A549 (cell line): ENCODE measurements around the gene TPST1. TPM values are rescaled to one million over a fixed set of nuclear protein-coding genes. Genes with fewer than 3 reads are reported as not detected.

ENCODE experiments used
- ATAC-seq, 2 experiments: fragments of 200-7000 bp in 1 of 2; fragments of >200 bp in 1 of 2; cut with Nextera tagmentation in 1 of 2; cut with Tn5 transposase in 1 of 2; 3 replicates each; pipeline versions ENCODE4 v1.8.0 to v1.9.1; 2018 to 2020; ENCODE audit warnings: mild to moderate bottlenecking in 1 of 2, moderate library complexity in 1 of 2
- CTCF ChIA-PET: fragments of 300-600 bp; sonication (Branson Sonifier 250); formaldehyde crosslinking; extraction: SDS; loops from one replicate; lab custom pipeline; 2021; ENCODE audit warnings: antibody characterized with exemption, inconsistent platforms; lab: Yijun Ruan, JAX
- POLR2A ChIA-PET: fragments of 350-600 bp; formaldehyde crosslinking; extraction: SDS; loops from one replicate; lab custom pipeline; 2021; ENCODE audit warnings: antibody characterized with exemption, inconsistent platforms; lab: Yijun Ruan, JAX
- DNase-seq, 2 experiments: peaks; one replicate each; pipeline versions ENCODE4 v3.0.0 to v3.0.0-alpha.2; 2011 to 2016; ENCODE audit warnings: low read depth in 1 of 2, low spot score in 1 of 2
- FAIRE-seq: peaks from 2 replicates; lab custom pipeline; 2011; peaks lifted over from hg19 to GRCh38; lab: Jason Lieb, UNC
- H3K27ac ChIP-seq, 2 experiments: fragments of >200 bp; sonication (Bioruptor Twin); formaldehyde crosslinking; 3 replicates each; pipeline ENCODE4 v1.5.1; 2016 to 2017
- H3K4me1 ChIP-seq: fragments of >200 bp; sonication (Bioruptor Twin); formaldehyde crosslinking; 3 replicates; pipeline ENCODE4 v1.6.1; 2016
- H3K4me2 ChIP-seq: fragments of >200 bp; sonication (Bioruptor Twin); formaldehyde crosslinking; 3 replicates; pipeline ENCODE4 v1.6.1; 2016
- H3K4me3 ChIP-seq: fragments of >200 bp; sonication (Bioruptor Twin); formaldehyde crosslinking; 3 replicates; pipeline ENCODE4 v1.5.1; 2016
- H3K9me3 ChIP-seq: fragments of >200 bp; sonication (Bioruptor Twin); formaldehyde crosslinking; 3 replicates; pipeline ENCODE4 v1.6.1; 2016
- EHF ChIP-seq: fragments of 250-450 bp; sonication (Bioruptor Pico); IDR thresholded peaks from 2 replicates; pipeline ENCODE4 v1.5.0; 2020; ENCODE audit warnings: mild to moderate bottlenecking
- EP300 ChIP-seq, 2 experiments: fragments of >200 bp; sonication (Bioruptor Twin); formaldehyde crosslinking; IDR thresholded peaks; 2 replicates in 1 of 2; 3 replicates in 1 of 2; pipeline ENCODE4 v1.6.1; 2016 to 2017
- ESRRA ChIP-seq: fragments of 150-350 bp; IDR thresholded peaks from 2 replicates; pipeline ENCODE4 v1.6.1; 2014; ENCODE audit warnings: mild to moderate bottlenecking, low read length, borderline replicate concordance
- HOXB13 ChIP-seq: fragments of 250-450 bp; sonication (Bioruptor Pico); IDR thresholded peaks from 2 replicates; pipeline ENCODE4 v1.5.0; 2020; ENCODE audit warnings: low read depth, mild to moderate bottlenecking, moderate library complexity
- HOXB5 ChIP-seq: fragments of 250-450 bp; sonication (Bioruptor Pico); IDR thresholded peaks from 2 replicates; pipeline ENCODE4 v1.5.0; 2020; ENCODE audit warnings: mild to moderate bottlenecking, moderate library complexity
- MAX ChIP-seq: IDR thresholded peaks from 2 replicates; pipeline ENCODE4 v1.6.1; 2012
- NR3C1 ChIP-seq: fragments of >200 bp; sonication (Bioruptor Twin); formaldehyde crosslinking; IDR thresholded peaks from 3 replicates; pipeline ENCODE4 v1.6.1; 2017
- PBX3 ChIP-seq: IDR thresholded peaks from 2 replicates; pipeline ENCODE4 v1.6.1; 2012
- PHF8 ChIP-seq: fragments of 200-600 bp; sonication (generic); IDR thresholded peaks from 2 replicates; pipeline ENCODE4 v1.6.1; 2016; ENCODE audit warnings: low read depth, mild to moderate bottlenecking, antibody characterized with exemption, moderate library complexity, borderline replicate concordance
- RNF2 ChIP-seq: fragments of 200-600 bp; sonication (generic); IDR thresholded peaks from 2 replicates; pipeline ENCODE4 v1.6.1; 2016; ENCODE audit warnings: low read depth, mild to moderate bottlenecking, antibody characterized with exemption, moderate library complexity, borderline replicate concordance
- TP53 ChIP-seq: fragments of 250-450 bp; sonication (Bioruptor Pico); IDR thresholded peaks from 2 replicates; pipeline ENCODE4 v1.5.0; 2021; ENCODE audit warnings: mild to moderate bottlenecking, moderate library complexity
- ZNF302 ChIP-seq: fragments of 250-450 bp; sonication (Bioruptor Pico); IDR thresholded peaks from 2 replicates; pipeline ENCODE4 v1.9.0; 2021; ENCODE audit warnings: inconsistent platforms, mild to moderate bottlenecking, moderate library complexity
- ZSCAN20 ChIP-seq: fragments of 250-450 bp; sonication (Bioruptor Pico); IDR thresholded peaks from 2 replicates; pipeline ENCODE4 v1.8.0; 2022; ENCODE audit warnings: mild to moderate bottlenecking, moderate library complexity
- WGBS: methylation state at CpG from one replicate; pipeline ENCODE4 v1.1.6; 2017; ENCODE audit errors: missing lambda C conversion rate; 5-methylcytosine and 5-hydroxymethylcytosine counted together
- polyA plus RNA-seq, 4 experiments: library from polyadenylated mRNA; depleted of rRNA in 3 of 4; stranded (reverse); fragments of >200 nt; fragmentation: RNase III in 1 of 4; extraction: RNeasy Plus Mini Kit Qiagen cat#74134 plus additional on column Dnase treatment in 1 of 4; gene quantifications; 2 replicates in 3 of 4; 3 replicates in 1 of 4; pipeline ENCODE4 v1.2.3, GENCODE V29; 2011 to 2017
- TF ChIP-seq, protein P1 (sequence below): fragments of 150-350 bp; IDR thresholded peaks from 2 replicates; pipeline ENCODE4 v1.6.1; 2014; ENCODE audit warnings: low read depth, mild to moderate bottlenecking, low read length
- TF ChIP-seq, protein P2 (sequence below): fragments of >200 bp; sonication (Bioruptor Twin); formaldehyde crosslinking; IDR thresholded peaks from 3 replicates; pipeline ENCODE4 v1.5.1; 2016
- TF ChIP-seq, protein P3 (sequence below): fragments of 250-450 bp; sonication (Bioruptor Pico); IDR thresholded peaks from 2 replicates; pipeline ENCODE4 v1.5.0; 2020; ENCODE audit warnings: low read depth, mild to moderate bottlenecking, moderate library complexity

The TPST1 gene
- polyA plus RNA-seq, 2 of the 4 experiments (the other 2 are of a cell fraction), result 14.6 to 20.4 TPM

DNA sequence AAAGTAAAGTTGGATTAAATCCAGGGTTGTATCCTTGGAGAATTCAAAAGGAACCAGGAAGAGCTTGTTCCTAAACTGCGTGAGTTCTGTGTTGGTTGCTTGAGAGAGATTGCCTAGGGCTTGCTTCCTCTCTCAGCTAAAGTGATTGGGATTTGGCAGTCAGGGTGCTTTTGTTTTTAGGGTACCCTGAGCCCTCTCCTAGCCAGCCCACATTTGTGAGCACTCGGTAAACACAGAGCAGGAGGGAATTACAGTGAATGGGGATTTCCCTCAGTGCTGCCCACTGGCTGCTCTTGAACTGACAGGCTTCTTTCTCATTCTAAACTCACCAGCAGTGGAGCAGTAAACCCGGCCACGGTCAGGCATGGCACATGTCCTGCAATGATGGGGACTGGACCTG, 146.9 kb downstream of the TPST1 start:
- ATAC-seq, result peak; percentile 66 to 70; a peak in 4 of 6 replicates

DNA sequence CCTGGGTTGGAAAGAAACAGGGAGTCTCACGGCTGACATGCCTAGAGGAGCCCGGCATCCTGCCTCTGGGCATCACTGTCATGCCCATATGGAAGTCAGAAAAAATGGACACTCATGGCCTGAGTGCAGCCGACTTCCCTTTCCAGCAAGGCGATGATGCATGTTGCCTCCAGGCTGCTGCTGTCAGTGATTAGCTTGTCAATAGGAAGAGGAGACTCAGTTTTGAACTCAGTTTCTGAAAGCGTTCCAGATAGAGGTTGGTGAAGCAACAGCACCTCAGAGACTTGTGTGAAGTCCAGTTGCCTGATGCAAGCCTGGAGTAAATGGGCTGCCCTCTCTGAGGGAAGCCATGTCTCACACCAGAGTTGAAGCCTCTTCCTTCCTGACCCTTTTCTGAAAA, 148.4 kb downstream of the TPST1 start:
- 0 out of 3 replicates have a peak, but pooled peaks cover 3% of the 10 kb centered on the region for H3K4me1 ChIP-seq
- FAIRE-seq, result no peak
- no peak for ATAC-seq
- no peak overlapping the region for H3K4me3 ChIP-seq
- ChIA-PET CTCF (interaction anchor here (0.8 to 1.1 kb wide), 2 partner anchors 10 to 149 kb away, joined by 3 read pairs; no protein-coding TSS in a partner anchor), POLR2A (no interaction called here)
- TF ChIP-seq PHF8 (no peak), HOXB13 (CRISPR knock-in tag) (no peak), HOXB5 (CRISPR knock-in tag) (no peak), PBX3 (no peak), ZNF302 (CRISPR knock-in tag) (no peak), EHF (CRISPR knock-in tag) (no peak), MAX (no peak)
- TF ChIP-seq, protein P1, sequence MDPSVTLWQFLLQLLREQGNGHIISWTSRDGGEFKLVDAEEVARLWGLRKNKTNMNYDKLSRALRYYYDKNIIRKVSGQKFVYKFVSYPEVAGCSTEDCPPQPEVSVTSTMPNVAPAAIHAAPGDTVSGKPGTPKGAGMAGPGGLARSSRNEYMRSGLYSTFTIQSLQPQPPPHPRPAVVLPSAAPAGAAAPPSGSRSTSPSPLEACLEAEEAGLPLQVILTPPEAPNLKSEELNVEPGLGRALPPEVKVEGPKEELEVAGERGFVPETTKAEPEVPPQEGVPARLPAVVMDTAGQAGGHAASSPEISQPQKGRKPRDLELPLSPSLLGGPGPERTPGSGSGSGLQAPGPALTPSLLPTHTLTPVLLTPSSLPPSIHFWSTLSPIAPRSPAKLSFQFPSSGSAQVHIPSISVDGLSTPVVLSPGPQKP, result no peak
- TF ChIP-seq, protein P2, sequence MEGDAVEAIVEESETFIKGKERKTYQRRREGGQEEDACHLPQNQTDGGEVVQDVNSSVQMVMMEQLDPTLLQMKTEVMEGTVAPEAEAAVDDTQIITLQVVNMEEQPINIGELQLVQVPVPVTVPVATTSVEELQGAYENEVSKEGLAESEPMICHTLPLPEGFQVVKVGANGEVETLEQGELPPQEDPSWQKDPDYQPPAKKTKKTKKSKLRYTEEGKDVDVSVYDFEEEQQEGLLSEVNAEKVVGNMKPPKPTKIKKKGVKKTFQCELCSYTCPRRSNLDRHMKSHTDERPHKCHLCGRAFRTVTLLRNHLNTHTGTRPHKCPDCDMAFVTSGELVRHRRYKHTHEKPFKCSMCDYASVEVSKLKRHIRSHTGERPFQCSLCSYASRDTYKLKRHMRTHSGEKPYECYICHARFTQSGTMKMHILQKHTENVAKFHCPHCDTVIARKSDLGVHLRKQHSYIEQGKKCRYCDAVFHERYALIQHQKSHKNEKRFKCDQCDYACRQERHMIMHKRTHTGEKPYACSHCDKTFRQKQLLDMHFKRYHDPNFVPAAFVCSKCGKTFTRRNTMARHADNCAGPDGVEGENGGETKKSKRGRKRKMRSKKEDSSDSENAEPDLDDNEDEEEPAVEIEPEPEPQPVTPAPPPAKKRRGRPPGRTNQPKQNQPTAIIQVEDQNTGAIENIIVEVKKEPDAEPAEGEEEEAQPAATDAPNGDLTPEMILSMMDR, result no peak
- no peak for DNase-seq
- WGBS, result 91% methylated on average over 5 of the region's 5 CpGs
- H3K27ac ChIP-seq, result no peak overlapping the region
- H3K4me2 ChIP-seq, result no peak overlapping the region
- H3K9me3 ChIP-seq, result no peaks in the 10 kb centered on the region

More for the DNA sequence above, 146.9 kb downstream of the TPST1 start:
- Histone ChIP-seq H3K4me1 (0 out of 3 replicates have a peak, but pooled peaks cover 3% of the 10 kb centered on the region), H3K4me3 (no peak overlapping the region), H3K9me3 (no peaks in the 10 kb centered on the region; the same call in 2 of the 3 replicates), H3K4me2 (peak overlapping the region; percentile 11; the same call in 1 of the 3 replicates), H3K27ac (peak overlapping the region in 1 of 2 experiments; percentile 51; a peak in 1 of 6 replicates)
- FAIRE-seq (no peak), DNase-seq (no peak)
- ChIA-PET CTCF (interaction anchor here (1.1 kb wide), 1 partner anchor 113 kb away, joined by 3 read pairs; no protein-coding TSS in a partner anchor), POLR2A (no interaction called here)
- no peak for TF ChIP-seq EHF (CRISPR knock-in tag)
- WGBS, result 28% methylated on average over 4 of the region's 4 CpGs

DNA sequence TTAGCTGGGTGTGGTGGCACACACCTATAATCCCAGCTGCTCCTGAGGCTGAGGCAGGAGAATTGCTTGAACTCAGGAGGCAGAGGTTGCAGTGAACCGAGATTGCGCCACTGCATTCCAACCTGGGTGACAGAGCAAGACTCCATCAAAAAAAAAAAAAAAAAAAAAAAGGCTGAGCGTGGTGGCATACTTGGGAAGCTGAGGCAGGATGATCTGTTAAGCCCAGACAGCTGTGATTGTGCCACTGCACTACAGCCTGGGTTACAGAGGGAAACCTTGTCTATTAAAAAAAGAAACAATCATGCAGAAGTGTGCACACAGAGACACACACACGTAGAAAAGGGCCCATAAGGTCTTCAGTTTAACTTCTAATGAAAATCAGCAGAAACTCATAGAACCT, 150.6 kb downstream of the TPST1 start:
- ChIA-PET CTCF (interaction anchor here (0.6 to 0.7 kb wide), 2 partner anchors 282 to 617 kb away, joined by 3 to 4 read pairs; no protein-coding TSS in a partner anchor), POLR2A (no interaction called here)
- H3K9me3 ChIP-seq, result no peaks in the 10 kb centered on the region
- TF ChIP-seq NR3C1 (no peak), ZSCAN20 (CRISPR knock-in tag) (no peak), ZNF302 (CRISPR knock-in tag) (no peak), HOXB13 (CRISPR knock-in tag) (no peak), TP53 (no peak), EHF (CRISPR knock-in tag) (no peak), ESRRA (no peak), EP300 (IDR thresholded peaks at IDR 0.05) (no peak), RNF2 (no peak)
- TF ChIP-seq, protein P3, sequence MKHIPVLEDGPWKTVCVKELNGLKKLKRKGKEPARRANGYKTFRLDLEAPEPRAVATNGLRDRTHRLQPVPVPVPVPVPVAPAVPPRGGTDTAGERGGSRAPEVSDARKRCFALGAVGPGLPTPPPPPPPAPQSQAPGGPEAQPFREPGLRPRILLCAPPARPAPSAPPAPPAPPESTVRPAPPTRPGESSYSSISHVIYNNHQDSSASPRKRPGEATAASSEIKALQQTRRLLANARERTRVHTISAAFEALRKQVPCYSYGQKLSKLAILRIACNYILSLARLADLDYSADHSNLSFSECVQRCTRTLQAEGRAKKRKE, result no peak
- DNase-seq, result no peak
- no peak overlapping the region for H3K4me3 ChIP-seq
- no peak for ATAC-seq
- 0 out of 3 replicates have a peak, but pooled peaks cover 3% of the 10 kb centered on the region for H3K4me1 ChIP-seq
- no peak overlapping the region for H3K27ac ChIP-seq
- FAIRE-seq, result no peak
- WGBS, result 82% methylated on average over 4 of the region's 4 CpGs
- no peak overlapping the region for H3K4me2 ChIP-seq
